Measurements from ENCODE around the gene TRIM33.

The TRIM33 gene

DNA sequence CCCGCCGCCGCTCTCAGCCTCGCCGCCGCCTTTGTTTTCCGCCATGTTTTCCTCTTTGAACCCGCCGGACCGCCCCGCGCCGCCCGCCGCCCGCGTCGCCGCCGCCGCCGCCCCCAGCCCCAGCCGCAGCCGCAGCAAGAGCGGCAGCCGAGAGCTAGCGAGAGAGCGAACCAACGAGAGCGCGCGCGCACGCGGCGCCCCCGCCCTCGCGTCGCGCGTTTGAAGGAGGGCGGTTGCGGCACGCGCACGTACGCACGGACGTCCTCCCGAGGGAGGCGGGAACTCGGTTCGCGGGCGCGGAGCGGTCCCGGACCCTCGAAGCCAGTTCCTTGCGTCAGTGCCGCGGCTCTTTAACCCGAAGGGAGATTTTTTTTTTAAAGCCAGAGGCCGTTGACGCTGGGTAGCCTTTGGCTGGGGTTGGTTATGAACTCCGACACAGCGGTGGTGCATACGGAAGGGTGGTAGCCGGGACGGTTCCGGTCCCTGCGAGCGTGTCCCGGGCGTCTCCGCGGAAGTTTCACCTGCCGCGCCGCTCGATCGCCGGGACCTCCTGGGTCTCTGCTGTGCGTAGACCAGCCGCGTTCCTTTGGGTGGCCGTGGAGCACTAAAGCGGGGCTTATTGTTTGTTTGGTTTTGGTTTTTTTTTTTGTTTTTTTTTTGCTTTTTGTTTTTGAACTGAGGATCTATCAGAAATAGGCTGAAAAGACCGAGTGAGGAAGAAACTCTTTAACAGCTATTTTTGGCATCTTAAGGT is at the start of gene TRIM33:
Gene TRIM33, minus strand, starts transcription at position 172 of the 754 bp plus-strand sequence. Its CDS starts 127 bp downstream, at position 45.
- DNase-seq (ENCODE audit: low read depth in 2 of 2) = peak; percentile 88 to 89

DNA sequence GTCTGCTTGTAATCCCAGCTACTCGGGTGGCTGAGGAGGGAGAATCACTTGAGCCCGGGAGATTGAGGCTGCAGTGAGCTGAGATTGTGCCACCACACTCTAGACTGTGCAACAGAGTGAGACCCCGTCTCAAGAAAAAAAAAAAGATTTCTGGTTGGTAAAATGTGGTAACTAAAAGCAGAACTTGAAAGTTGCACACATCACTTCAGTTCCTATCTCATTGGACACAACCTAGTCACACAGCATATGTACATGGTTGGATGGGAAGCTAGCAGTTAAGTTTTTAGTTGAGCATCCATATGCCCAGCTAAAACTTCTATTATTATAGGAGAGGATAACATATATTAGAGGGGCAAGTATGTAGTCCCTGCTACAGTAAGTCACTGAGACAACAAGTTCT is 48.4 kb upstream of the TRIM33 start:
- DNase-seq (ENCODE audit: low read depth in 2 of 2) = no peak

GRCh38 chr1:114558544-114558943 is 47.5 kb upstream of the TRIM33 start:
- no peak for DNase-seq (ENCODE audit: low read depth in 2 of 2)

DNA sequence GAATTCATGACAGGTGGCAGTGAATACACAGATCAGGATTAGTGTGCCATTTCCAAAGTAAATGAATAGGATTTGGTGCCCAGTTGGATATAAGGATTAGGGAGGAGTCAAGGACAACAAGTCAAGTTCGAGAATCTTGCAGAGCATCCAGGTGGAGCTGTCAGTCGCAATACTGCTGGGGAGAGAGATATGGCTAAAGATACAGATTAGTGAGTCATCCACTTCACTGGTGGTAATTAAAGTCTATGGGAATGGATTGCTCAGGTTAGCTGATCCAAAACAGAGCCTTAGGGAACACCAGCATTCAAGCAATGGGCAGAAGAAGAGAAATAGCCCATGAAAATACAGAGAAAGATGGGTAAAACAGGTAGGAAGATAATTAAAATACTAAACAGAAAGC is 43.6 kb upstream of the TRIM33 start:
- no peak for DNase-seq (ENCODE audit: low read depth in 2 of 2)

- DNase-seq (ENCODE audit: low read depth in 2 of 2) = no peak
Measured at GRCh38 chr1:114552106-114552639, 41.2 kb upstream of the TRIM33 start.

DNA sequence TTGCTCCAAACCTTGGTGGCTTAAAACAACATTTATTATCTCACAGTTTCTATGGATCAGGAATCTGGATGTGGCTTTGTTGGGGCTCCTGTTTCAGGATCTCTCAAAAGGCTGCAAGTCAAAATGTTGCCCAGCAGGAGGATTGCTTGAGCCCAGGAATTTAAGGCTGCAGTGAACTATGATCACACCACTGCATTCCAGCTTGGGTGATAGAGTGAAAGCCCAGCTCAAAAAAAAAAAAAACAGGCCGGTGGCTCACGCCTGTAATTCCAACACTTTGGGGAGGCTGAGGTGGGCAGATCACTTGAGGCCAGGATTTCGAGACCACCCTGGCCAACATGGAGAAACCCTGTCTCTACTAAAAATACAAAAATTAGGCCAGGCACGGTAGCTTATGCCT is 40.4 kb upstream of the TRIM33 start:
- no peak for DNase-seq (ENCODE audit: low read depth in 2 of 2)

GRCh38 chr1:114550336-114550735 is 39.3 kb upstream of the TRIM33 start:
- DNase-seq (ENCODE audit: low read depth in 2 of 2) = no peak

- DNase-seq (ENCODE audit: low read depth in 2 of 2) = no peak
Measured at GRCh38 chr1:114549137-114549536, 38.1 kb upstream of the TRIM33 start.

DNA sequence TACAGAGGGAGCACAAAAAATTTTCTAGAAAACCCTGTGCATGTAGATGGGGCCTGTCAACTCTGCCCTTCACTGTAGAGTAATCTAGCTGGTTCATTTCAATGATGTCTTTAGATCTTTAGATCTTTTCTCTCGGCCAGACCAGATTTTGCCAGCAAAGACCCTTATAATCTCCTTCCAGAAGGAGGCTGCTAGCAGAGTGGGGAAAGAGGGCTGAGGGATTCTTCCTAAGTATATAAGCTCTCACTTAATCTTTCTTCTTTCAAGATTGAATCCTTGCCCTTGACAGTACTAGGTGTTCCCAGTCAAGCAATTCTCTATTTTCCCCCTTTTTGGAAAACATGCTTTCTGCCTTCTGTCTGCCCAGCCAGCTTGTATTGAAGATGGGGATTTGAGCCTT is 36.1 kb upstream of the TRIM33 start:
- DNase-seq (ENCODE audit: low read depth in 2 of 2) = no peak

DNA sequence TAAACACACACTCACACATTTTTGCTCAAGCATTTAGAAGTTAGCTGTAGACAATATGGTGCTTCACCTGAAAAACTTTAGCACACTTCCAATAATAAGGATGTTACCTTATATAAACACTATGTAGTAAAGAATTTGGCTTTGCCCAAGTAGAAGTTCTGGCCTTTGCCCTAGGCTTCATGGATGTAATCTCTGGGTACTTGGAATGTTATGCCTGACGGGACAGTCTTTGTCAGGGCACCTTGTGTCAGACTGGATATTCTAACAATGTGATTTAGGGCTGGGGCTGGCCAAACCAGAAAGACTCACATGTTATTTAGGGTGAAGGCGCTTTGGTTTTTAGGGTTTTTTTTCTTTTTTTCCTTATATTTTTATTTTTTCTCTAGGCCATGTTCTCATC is 34.8 kb upstream of the TRIM33 start:
- no peak for DNase-seq (ENCODE audit: low read depth in 2 of 2)

- no peak for DNase-seq (ENCODE audit: low read depth in 2 of 2)
Measured at GRCh38 chr1:114545315-114545714, 34.3 kb upstream of the TRIM33 start.

DNA sequence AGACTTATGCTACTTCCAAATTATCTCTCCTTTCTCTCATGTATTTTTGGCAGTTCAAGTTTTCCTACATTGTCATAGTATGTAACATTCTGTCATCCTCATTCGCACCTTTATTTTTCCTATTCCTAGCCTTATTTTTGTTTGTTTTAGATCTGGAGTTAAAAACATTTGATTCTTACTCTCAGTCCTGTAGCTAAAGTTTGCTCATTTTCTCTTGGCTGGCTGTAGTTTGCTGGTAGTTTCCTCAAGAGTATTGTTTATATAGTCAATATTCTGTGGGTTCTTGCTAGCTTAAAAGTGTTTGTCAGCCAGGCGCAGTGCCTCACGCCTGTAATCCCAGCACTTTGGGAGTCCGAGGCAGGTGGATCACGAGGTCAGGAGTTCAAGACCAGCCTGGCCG is 29.8 kb upstream of the TRIM33 start:
- no peak for DNase-seq (ENCODE audit: low read depth in 2 of 2)

DNA sequence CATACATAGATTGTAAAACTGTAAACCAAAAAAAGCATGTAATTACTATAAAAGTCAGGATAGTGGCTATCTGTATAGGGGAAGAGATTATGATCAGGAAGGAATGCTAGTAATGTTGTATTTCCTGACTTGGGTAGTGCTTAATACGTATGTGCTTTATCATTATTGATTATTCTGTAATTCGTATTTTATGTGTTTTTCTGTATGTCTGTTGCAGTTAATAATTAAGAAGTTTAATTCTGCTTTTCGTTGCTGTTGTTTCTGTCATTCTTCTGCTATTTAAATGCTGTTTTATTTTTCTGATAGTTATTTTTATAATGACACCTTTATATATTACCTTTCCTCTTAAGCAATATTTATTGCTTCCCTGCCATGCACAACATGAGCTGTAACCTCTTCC is 29.3 kb upstream of the TRIM33 start:
- no peak for DNase-seq (ENCODE audit: low read depth in 2 of 2)

GRCh38 chr1:114536043-114536442 is 25.0 kb upstream of the TRIM33 start:
- no peak for DNase-seq (ENCODE audit: low read depth in 2 of 2)

- DNase-seq (ENCODE audit: low read depth in 2 of 2) = no peak
Measured at GRCh38 chr1:114535401-114535800, 24.4 kb upstream of the TRIM33 start.

GRCh38 chr1:114531094-114531493 is 20.1 kb upstream of the TRIM33 start:
- DNase-seq (ENCODE audit: low read depth in 2 of 2) = no peak

DNA sequence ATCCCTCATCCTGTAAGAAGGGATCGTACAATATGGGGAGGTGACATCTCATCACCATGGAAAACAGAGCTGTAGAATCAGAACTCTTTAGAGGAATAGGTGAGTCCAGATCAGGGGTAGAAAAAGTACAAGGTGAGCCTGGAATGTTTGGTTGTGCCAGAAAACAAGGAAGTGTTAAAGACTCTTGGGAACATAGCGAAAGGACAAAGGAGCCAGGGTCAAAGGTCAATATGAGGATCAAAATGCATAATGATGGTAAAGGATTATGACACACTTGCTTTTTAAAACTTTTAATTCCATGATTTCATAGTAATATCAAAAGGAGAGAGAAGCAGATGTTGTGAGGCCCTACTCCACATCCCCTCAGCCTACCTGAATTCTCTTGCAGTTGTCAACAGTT is 19.2 kb upstream of the TRIM33 start:
- no peak for DNase-seq (ENCODE audit: low read depth in 2 of 2)

- DNase-seq (ENCODE audit: low read depth in 2 of 2) = no peak
Measured at GRCh38 chr1:114524944-114525343, 13.9 kb upstream of the TRIM33 start.

- no peak for DNase-seq (ENCODE audit: low read depth in 2 of 2)
Measured at GRCh38 chr1:114522264-114522575, 11.2 kb upstream of the TRIM33 start.

DNA sequence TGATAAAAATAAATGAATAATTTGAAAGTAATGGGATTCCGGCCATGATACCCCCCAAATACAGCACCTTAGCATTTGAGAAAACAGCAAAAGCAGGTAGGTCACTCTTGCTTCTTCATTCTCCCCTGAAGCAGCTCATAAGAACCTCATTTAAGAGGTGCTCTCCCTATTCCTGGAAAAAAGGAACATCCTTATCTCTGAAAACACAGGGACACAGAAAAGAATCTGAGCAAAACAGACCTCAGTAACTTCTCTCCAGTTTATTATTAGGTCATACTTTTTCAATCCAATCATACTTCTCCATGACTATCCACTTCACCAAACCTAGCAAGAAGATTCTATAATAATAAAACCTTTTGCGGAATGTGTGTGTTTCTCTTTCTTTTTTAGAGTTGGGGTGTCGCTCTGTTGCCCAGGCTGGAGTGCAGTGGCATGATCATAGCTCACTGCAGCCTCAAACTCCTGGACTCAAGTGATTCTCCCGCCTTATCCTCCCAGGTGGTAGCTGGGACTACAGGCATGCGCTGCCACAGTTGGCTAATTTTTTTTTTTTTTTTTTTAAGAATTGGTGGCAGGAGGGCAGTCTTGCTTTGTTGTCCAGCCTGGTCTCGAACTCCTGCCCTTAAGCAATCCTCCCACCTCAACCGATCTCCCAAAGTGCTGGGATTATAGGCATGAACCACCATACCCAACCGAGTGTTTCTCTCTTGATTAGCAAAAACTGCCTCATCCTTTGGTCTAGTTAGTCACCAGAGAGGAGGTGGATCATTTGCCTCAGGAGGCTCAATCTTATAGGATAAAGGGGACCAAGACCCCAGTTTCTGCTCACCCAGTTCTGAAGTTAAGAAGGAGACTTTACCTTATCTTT is 10.6 kb upstream of the TRIM33 start:
- no peak for DNase-seq (ENCODE audit: low read depth in 2 of 2)

- no peak for DNase-seq (ENCODE audit: low read depth in 2 of 2)
Measured at GRCh38 chr1:114517348-114517747, 6.3 kb upstream of the TRIM33 start.

GRCh38 chr1:114512595-114513280 is 1.7 kb upstream of the TRIM33 start:
- no peak for DNase-seq (ENCODE audit: low read depth in 2 of 2)

Data from stimulated activated CD8-positive, alpha-beta memory T cell treated with anti-CD3 and anti-CD28 coated beads, Interleukin-2, amount 100 ng/mL, for 48 hours (primary cell).